CD14-positive monocyte (primary cell): Measurements from ENCODE around the gene NCOA4. TPM values are rescaled to one million over a fixed set of nuclear protein-coding genes. Genes with fewer than 3 reads are reported as not detected.
A peak's percentile ranks its signal among the peaks of the same experiment; 100 is the strongest.
"Not testable (repeated sequence)": the region's sequence is repeated elsewhere in the genome, so short reads cannot be mapped to it uniquely, and the experiment has no call there.

Experiments
- DNase-seq, 3 donors: peaks; one replicate each; pipeline ENCODE4 v3.0.0-alpha.2; 2011 to 2022
- H2AFZ ChIP-seq: 2 replicates; pipeline ENCODE4 v1.6.0; 2012; ENCODE audit warnings: mild to moderate bottlenecking, low read depth, low read length, inconsistent platforms; ENCODE audit not compliant: insufficient read depth, poor library complexity, severe bottlenecking
- H3K27ac ChIP-seq, 2 donors: 1 replicate in 1 of 2; 2 replicates in 1 of 2; pipeline ENCODE4 v1.5.1; 2012 to 2013; ENCODE audit warnings: low read length in 2 of 2, control low read depth in 1 of 2, inconsistent platforms in 1 of 2, low read depth in 1 of 2, mild to moderate bottlenecking in 1 of 2
- H3K27me3 ChIP-seq, 2 donors: one replicate each; pipeline versions ENCODE4 v1.6.0 to v1.6.1; 2011 to 2013; ENCODE audit warnings: low read length in 2 of 2; ENCODE audit not compliant: control insufficient read depth in 2 of 2, insufficient read depth in 2 of 2
- H3K36me3 ChIP-seq, 2 donors: replicated peaks in 1 of 2; 1 replicate in 1 of 2; 2 replicates in 1 of 2; pipeline versions ENCODE4 v1.5.1 to v1.6.1; 2012 to 2013; ENCODE audit warnings: low read length in 2 of 2, control low read depth in 1 of 2, inconsistent platforms in 1 of 2, mild to moderate bottlenecking in 1 of 2; ENCODE audit not compliant: insufficient read depth in 2 of 2, control insufficient read depth in 1 of 2
- H3K4me1 ChIP-seq, 2 donors: 1 replicate in 1 of 2; 2 replicates in 1 of 2; pipeline versions ENCODE4 v1.5.1 to v1.6.1; 2012 to 2013; ENCODE audit warnings: low read length in 2 of 2, control low read depth in 1 of 2, inconsistent platforms in 1 of 2, mild to moderate bottlenecking in 1 of 2, moderate library complexity in 1 of 2; ENCODE audit not compliant: insufficient read depth in 2 of 2, control insufficient read depth in 1 of 2
- H3K4me2 ChIP-seq: replicated peaks from 2 replicates; pipeline ENCODE3; 2012; ENCODE audit warnings: low read length, moderate library complexity, mild to moderate bottlenecking; ENCODE audit not compliant: poor library complexity, severe bottlenecking; ENCODE audit errors: extremely low read depth
- H3K4me3 ChIP-seq, 3 experiments: fragments of 200-600 bp in 1 of 3; sonication (generic) in 1 of 3; replicated peaks in 1 of 3; 1 replicate in 2 of 3; 2 replicates in 1 of 3; pipeline ENCODE4 v1.5.1; 2011 to 2013; ENCODE audit warnings: low read length in 3 of 3, mild to moderate bottlenecking in 3 of 3, control low read depth in 2 of 3, low read depth in 2 of 3, inconsistent platforms in 1 of 3, moderate library complexity in 1 of 3
- H3K79me2 ChIP-seq: 2 replicates; pipeline ENCODE4 v1.6.0; 2012; ENCODE audit warnings: mild to moderate bottlenecking, control low read depth, inconsistent platforms, low read length, moderate library complexity; ENCODE audit not compliant: insufficient read depth
- H3K9ac ChIP-seq: 2 replicates; pipeline ENCODE4 v1.6.0; 2017; ENCODE audit warnings: low read length, mild to moderate bottlenecking; ENCODE audit not compliant: insufficient read depth, poor library complexity, severe bottlenecking
- H3K9me3 ChIP-seq, 2 donors: replicated peaks in 1 of 2; 1 replicate in 1 of 2; 2 replicates in 1 of 2; pipeline versions ENCODE4 v1.5.1 to v1.6.1; 2012 to 2013; ENCODE audit warnings: low read length in 2 of 2, control low read depth in 1 of 2; ENCODE audit not compliant: control insufficient read depth in 1 of 2, insufficient read depth in 1 of 2
- H4K20me1 ChIP-seq: 2 replicates; pipeline ENCODE4 v1.6.0; 2012; ENCODE audit warnings: mild to moderate bottlenecking, low read length, control low read depth, moderate library complexity; ENCODE audit not compliant: insufficient read depth
- H3K27ac Mint-ChIP-seq, 7 donors: one replicate each; pipeline ENCODE4 v1.8.0; 2020; ENCODE audit warnings: mild to moderate bottlenecking in 7 of 7, mixed read lengths in 7 of 7, moderate library complexity in 6 of 7, inconsistent platforms in 2 of 7
- H3K27me3 Mint-ChIP-seq, 3 donors: one replicate each; pipeline ENCODE4 v1.8.0; 2021 to 2022; ENCODE audit warnings: low read depth in 3 of 3, mild to moderate bottlenecking in 3 of 3, mixed read lengths in 3 of 3, moderate library complexity in 3 of 3, inconsistent platforms in 1 of 3
- H3K36me3 Mint-ChIP-seq, 2 donors: one replicate each; pipeline ENCODE4 v1.8.0; 2020; ENCODE audit warnings: mixed read lengths in 2 of 2, inconsistent platforms in 1 of 2, mild to moderate bottlenecking in 1 of 2
- H3K4me1 Mint-ChIP-seq: one replicate; pipeline ENCODE4 v1.8.0; 2020; ENCODE audit warnings: mild to moderate bottlenecking, mixed read lengths
- H3K4me3 Mint-ChIP-seq, 2 donors: one replicate each; pipeline ENCODE4 v1.8.0; 2020; ENCODE audit warnings: mild to moderate bottlenecking in 2 of 2, mixed read lengths in 2 of 2, moderate library complexity in 1 of 2
- H3K9me3 Mint-ChIP-seq, 7 donors: one replicate each; pipeline ENCODE4 v1.8.0; 2020 to 2022; ENCODE audit warnings: mixed read lengths in 7 of 7, mild to moderate bottlenecking in 6 of 7, moderate library complexity in 6 of 7, inconsistent platforms in 2 of 7
- WGBS: methylation state at CpG from one replicate; pipeline ENCODE4 v1.1.5; 2013; ENCODE audit warnings: missing lambda C conversion rate; ENCODE audit not compliant: insufficient coverage; 5-methylcytosine and 5-hydroxymethylcytosine counted together
- intact Hi-C, 2 donors: fragments of 100-400 bp; cut with micrococcal nuclease; formaldehyde crosslinking; loops; one replicate each; pipeline versions ENCODE4 v1.15.0 to v1.15.1; 2023
- polyA plus RNA-seq, 3 donors: library from polyadenylated mRNA; depleted of rRNA in 1 of 3; unstranded in 2 of 3; stranded (reverse) in 1 of 3; fragments of 300-500 nt in 2 of 3; fragments of >200 nt in 1 of 3; fragmentation: Illumina TruSeq in 2 of 3; gene quantifications; 1 replicate in 2 of 3; 2 replicates in 1 of 3; pipeline ENCODE4 v1.2.3, GENCODE V29; 2012 to 2021
- TF ChIP-seq, protein P1 (sequence below): fragments of 200-600 bp; IDR thresholded peaks from one replicate; pipeline ENCODE4 v1.8.0; 2022; ENCODE audit warnings: antibody characterized with exemption, mild to moderate bottlenecking

Gene NCOA4
- polyA plus RNA-seq, 3 donors = 161 to 853 (median 784) TPM

DNA sequence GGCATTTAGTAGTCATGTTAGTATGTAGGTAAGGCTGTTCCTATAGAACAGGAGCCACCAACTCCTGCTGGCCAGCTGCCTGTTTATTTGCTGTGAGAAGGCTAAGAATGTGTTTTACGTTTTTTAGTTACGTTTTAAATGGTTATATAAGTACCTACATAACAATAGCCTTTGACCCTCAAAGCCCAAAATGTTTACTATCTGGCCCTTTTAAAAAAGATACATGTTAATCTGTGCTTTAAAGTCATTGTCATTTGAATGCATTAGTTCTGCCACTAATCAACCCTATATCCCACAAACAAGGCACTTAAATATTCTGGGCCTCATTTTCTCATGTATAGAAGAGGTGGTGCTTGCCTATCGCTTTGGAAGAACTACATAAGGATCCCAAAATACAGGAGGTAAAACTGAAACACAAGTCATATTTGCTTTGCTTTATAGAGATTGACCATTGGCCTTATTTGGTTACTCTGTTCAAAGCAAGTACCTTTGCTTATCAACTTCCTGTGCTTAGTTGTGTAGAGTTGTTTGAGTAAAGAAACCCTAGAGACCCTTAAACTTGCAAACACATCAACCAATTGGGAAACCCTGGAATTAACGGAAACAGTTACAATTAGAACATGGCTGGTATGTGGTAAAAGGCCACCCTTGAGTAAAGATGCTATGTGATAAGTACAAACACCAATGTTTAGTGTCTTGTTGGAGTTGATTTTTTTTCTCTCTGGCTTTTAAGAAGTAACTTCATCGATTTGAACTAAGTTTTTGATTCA, 32.2 kb downstream of the NCOA4 start:
- H3K36me3 ChIP-seq = peaks cover 20 to 73% of the 10 kb centered on the region in 2 donors
- no peaks in the 10 kb centered on the region for H3K4me1 ChIP-seq
- H3K36me3 Mint-ChIP-seq = peaks cover 47 to 53% of the 10 kb centered on the region in 2 donors
- no peak overlapping the region for H3K9ac ChIP-seq
- H3K4me2 ChIP-seq = no peak overlapping the region
- peaks cover 4% of the 10 kb centered on the region for H3K79me2 ChIP-seq
- no peak for DNase-seq
- peak overlapping the region in 1 of 7 donors; percentile 35 for H3K27ac Mint-ChIP-seq
- TF ChIP-seq, protein P1, sequence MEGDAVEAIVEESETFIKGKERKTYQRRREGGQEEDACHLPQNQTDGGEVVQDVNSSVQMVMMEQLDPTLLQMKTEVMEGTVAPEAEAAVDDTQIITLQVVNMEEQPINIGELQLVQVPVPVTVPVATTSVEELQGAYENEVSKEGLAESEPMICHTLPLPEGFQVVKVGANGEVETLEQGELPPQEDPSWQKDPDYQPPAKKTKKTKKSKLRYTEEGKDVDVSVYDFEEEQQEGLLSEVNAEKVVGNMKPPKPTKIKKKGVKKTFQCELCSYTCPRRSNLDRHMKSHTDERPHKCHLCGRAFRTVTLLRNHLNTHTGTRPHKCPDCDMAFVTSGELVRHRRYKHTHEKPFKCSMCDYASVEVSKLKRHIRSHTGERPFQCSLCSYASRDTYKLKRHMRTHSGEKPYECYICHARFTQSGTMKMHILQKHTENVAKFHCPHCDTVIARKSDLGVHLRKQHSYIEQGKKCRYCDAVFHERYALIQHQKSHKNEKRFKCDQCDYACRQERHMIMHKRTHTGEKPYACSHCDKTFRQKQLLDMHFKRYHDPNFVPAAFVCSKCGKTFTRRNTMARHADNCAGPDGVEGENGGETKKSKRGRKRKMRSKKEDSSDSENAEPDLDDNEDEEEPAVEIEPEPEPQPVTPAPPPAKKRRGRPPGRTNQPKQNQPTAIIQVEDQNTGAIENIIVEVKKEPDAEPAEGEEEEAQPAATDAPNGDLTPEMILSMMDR = no peak
- no peaks in the 10 kb centered on the region for H3K27me3 Mint-ChIP-seq
- no peaks in the 10 kb centered on the region for H3K9me3 ChIP-seq
- no CpG with 5 or more reads among the region's 5 CpGs for WGBS
- H4K20me1 ChIP-seq = peaks cover 30% of the 10 kb centered on the region
- no peak overlapping the region for H3K4me3 ChIP-seq
- intact Hi-C loops = no loop called here
- no peaks in the 10 kb centered on the region for H3K27me3 ChIP-seq
- H3K4me3 Mint-ChIP-seq = no peak overlapping the region
- peaks cover 0 to 5% (median 3%) of the 10 kb centered on the region in 7 donors for H3K9me3 Mint-ChIP-seq
- H3K4me1 Mint-ChIP-seq = peaks cover 2% of the 10 kb centered on the region
- H2AFZ ChIP-seq = no peak overlapping the region
- H3K27ac ChIP-seq = no peak overlapping the region

DNA sequence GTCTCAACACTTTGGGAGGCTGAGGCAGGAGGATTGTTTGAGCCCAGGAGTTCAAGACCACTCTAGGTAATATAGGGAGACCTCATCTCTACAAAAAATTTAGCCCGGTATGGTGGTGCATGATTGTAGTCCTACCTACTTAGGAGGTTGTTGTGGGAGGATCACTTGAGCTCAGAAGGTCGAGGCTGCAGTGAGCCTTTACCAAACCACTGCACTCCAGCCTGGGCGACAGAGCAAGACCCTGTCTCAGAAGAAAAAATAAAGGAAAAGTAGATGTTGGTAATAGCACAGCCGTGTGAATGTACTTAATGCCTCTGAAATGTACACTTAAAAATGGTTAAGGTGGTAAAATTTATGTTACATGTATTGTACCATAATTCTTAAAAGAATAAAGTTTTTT, 32.9 kb downstream of the NCOA4 start:
- Histone ChIP-seq H3K27me3 (no peaks in the 10 kb centered on the region), H3K9ac (no peak overlapping the region), H3K4me2 (no peak overlapping the region), H3K27ac (no peak overlapping the region), H3K79me2 (no peaks in the 10 kb centered on the region), H3K9me3 (no peaks in the 10 kb centered on the region), H3K36me3 (peaks cover 14 to 73% of the 10 kb centered on the region in 2 donors), H3K4me3 (no peak overlapping the region), H4K20me1 (peaks cover 23% of the 10 kb centered on the region), H2AFZ (no peak overlapping the region), H3K4me1 (no peaks in the 10 kb centered on the region)
- DNase-seq = no peak
- Mint-ChIP-seq H3K4me1 (peaks cover 2% of the 10 kb centered on the region), H3K9me3 (peaks cover 0 to 5% (median 3%) of the 10 kb centered on the region in 7 donors), H3K27ac (peak overlapping the region in 2 of 7 donors; percentile 60 to 73), H3K27me3 (no peaks in the 10 kb centered on the region), H3K4me3 (no peak overlapping the region), H3K36me3 (peaks cover 50 to 54% of the 10 kb centered on the region in 2 donors)
- intact Hi-C loops = no loop called here
- TF ChIP-seq, protein P1 = no peak
- no CpG with 5 or more reads among the region's 4 CpGs for WGBS

DNA sequence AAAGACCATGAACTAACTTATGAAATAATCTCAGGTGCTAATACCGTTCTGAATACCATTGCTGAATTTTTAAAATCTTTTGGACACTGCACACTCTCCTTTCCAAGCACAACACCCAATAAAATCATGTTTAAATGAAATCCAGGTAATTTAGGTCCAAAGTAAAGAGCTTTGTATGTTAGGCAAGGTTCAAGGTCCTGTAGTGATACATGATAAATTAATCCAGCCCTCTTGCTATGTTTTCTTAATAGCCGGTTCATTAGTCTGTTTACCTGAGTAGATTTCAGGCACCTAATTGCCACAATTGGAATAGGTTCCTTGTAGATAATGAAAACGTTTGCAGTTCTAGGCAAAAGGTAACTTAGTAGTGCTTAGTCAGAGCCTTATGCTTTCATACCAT, 44.8 kb downstream of the NCOA4 start:
- H3K36me3 Mint-ChIP-seq = peaks cover 34 to 45% of the 10 kb centered on the region in 2 donors
- H3K4me3 ChIP-seq, H3K79me2 ChIP-seq, H3K27ac Mint-ChIP-seq, H3K9ac ChIP-seq, H3K4me1 ChIP-seq, H4K20me1 ChIP-seq, H3K27me3 Mint-ChIP-seq, H2AFZ ChIP-seq, DNase-seq, H3K9me3 Mint-ChIP-seq, H3K27me3 ChIP-seq, H3K4me2 ChIP-seq, H3K4me3 Mint-ChIP-seq, H3K4me1 Mint-ChIP-seq, intact Hi-C loops, H3K9me3 ChIP-seq, H3K27ac ChIP-seq: not testable (repeated sequence)
- WGBS = no CpG with 5 or more reads among the region's 3 CpGs
- H3K36me3 ChIP-seq = peaks cover 20 to 38% of the 10 kb centered on the region in 2 donors
